K562 (cell line): ENCODE results near the gene ATP1A3. TPM values are rescaled to one million over a fixed set of nuclear protein-coding genes. Genes with fewer than 3 reads are reported as not detected.

ENCODE experiments used
- ATF4 ChIP-seq: fragments of 450-650 bp; formaldehyde crosslinking; IDR thresholded peaks from 2 replicates; pipeline ENCODE4 v1.4.0; 2022; ENCODE audit warnings: mild to moderate bottlenecking, moderate library complexity
- DMBX1 ChIP-seq: fragments of 250-450 bp; sonication (Bioruptor Pico); IDR thresholded peaks from 2 replicates; pipeline ENCODE4 v1.8.0; 2022; ENCODE audit warnings: inconsistent platforms, mild to moderate bottlenecking, moderate library complexity, borderline replicate concordance
- EP400 ChIP-seq: fragments of 450-650 bp; IDR thresholded peaks from 2 replicates; pipeline ENCODE4 v1.6.1; 2017; ENCODE audit warnings: antibody characterized with exemption, mild to moderate bottlenecking, moderate library complexity
- FOXP1 ChIP-seq: sonication (generic); formaldehyde crosslinking; IDR thresholded peaks from 2 replicates; pipeline ENCODE4 v1.8.0; 2022; ENCODE audit warnings: mild to moderate bottlenecking, missing genetic modification reagents
- KAT2B ChIP-seq: IDR thresholded peaks from one replicate; pipeline ENCODE4 v1.6.1; 2012; ENCODE audit warnings: low read depth, mild to moderate bottlenecking, control low read depth, inconsistent platforms, low read length, moderate library complexity
- MAFK ChIP-seq: IDR thresholded peaks from 2 replicates; pipeline ENCODE4 v1.6.1; 2011; ENCODE audit warnings: low read length, improper control_type of control experiment
- MAX ChIP-seq: sonication (generic); formaldehyde crosslinking; IDR thresholded peaks from 2 replicates; pipeline ENCODE4 v1.9.0; 2022; ENCODE audit warnings: mild to moderate bottlenecking, missing genetic modification reagents
- NFYB ChIP-seq: IDR thresholded peaks from 2 replicates; pipeline ENCODE4 v1.6.1; 2011; ENCODE audit warnings: mild to moderate bottlenecking, moderate library complexity; ENCODE audit not compliant: insufficient read length; ENCODE audit errors: extremely low read depth
- POLR3G ChIP-seq: IDR thresholded peaks from 2 replicates; pipeline ENCODE4 v1.6.1; 2011; ENCODE audit not compliant: insufficient read length, insufficient replicate concordance; ENCODE audit errors: extremely low read depth
- POU5F1 ChIP-seq: fragments of 150-350 bp; IDR thresholded peaks from 2 replicates; pipeline ENCODE4 v1.6.1; 2014; ENCODE audit warnings: borderline replicate concordance, low read length, low read depth, mild to moderate bottlenecking; ENCODE audit not compliant: partially characterized antibody
- RFX1 ChIP-seq: fragments of 450-650 bp; IDR thresholded peaks from 2 replicates; pipeline ENCODE4 v1.6.1; 2016; ENCODE audit warnings: mild to moderate bottlenecking, moderate library complexity
- SIN3A ChIP-seq, 2 experiments: fragments of 150-350 bp in 1 of 2; IDR thresholded peaks; 2 replicates each; pipeline ENCODE4 v1.6.1; 2011 to 2016; ENCODE audit warnings: borderline replicate concordance in 2 of 2, low read depth in 2 of 2, low read length in 2 of 2, mild to moderate bottlenecking in 2 of 2, moderate library complexity in 2 of 2; ENCODE audit not compliant: control insufficient read depth in 1 of 2
- ZBTB43 ChIP-seq: sonication (generic); formaldehyde crosslinking; IDR thresholded peaks from 2 replicates; pipeline ENCODE4 v1.8.0; 2023; ENCODE audit warnings: mild to moderate bottlenecking, missing genetic modification reagents
- ZFX ChIP-seq: sonication (generic); formaldehyde crosslinking; IDR thresholded peaks from 2 replicates; pipeline ENCODE4 v1.8.0; 2022; ENCODE audit warnings: mild to moderate bottlenecking, missing genetic modification reagents, moderate library complexity
- ZKSCAN8 ChIP-seq: fragments of 200-800 bp; sonication (Bioruptor generic); IDR thresholded peaks from 2 replicates; pipeline ENCODE4 v1.6.1; 2016; ENCODE audit warnings: missing genetic modification characterization, missing compliant biosample characterization
- ZNF12 ChIP-seq: sonication (generic); formaldehyde crosslinking; IDR thresholded peaks from 2 replicates; pipeline ENCODE4 v1.4.0; 2020; ENCODE audit warnings: mild to moderate bottlenecking, missing genetic modification reagents
- ZNF766 ChIP-seq: fragments of 200-800 bp; sonication (Bioruptor generic); conservative IDR thresholded peaks from 2 replicates; pipeline ENCODE4 v1.6.1; 2016; ENCODE audit warnings: missing genetic modification characterization, missing compliant biosample characterization
- ZNF778 ChIP-seq: fragments of 450-650 bp; formaldehyde crosslinking; IDR thresholded peaks from 2 replicates; pipeline ENCODE4 v1.4.0; 2020; ENCODE audit warnings: mild to moderate bottlenecking, moderate library complexity
- polyA plus RNA-seq, 8 experiments: library from polyadenylated mRNA; depleted of rRNA in 4 of 8; stranded (reverse) in 5 of 8; unstranded in 3 of 8; fragments of >200 nt; fragmentation: Nextera tagmentation in 2 of 8; fragmentation: Illumina TruSeq in 1 of 8; extraction: Ambion mirVana in 2 of 8; extraction: Trizol in 1 of 8; gene quantifications; 2 replicates each; pipeline versions ENCODE4 v1.2.1 to v1.2.3, GENCODE V29; 2011 to 2014; ENCODE audit warnings: inconsistent platforms in 1 of 8, missing spikeins in 1 of 8
- total RNA-seq, 7 experiments: library from RNA; depleted of rRNA in 6 of 7; stranded (reverse); fragments of >200 nt in 6 of 7; fragmentation: Illumina TruSeq in 2 of 7; extraction: Trizol in 2 of 7; gene quantifications; 2 replicates each; pipeline versions ENCODE4 v1.2.1 to v1.2.3, GENCODE V29; 2011 to 2021; ENCODE audit warnings: low replicate concordance in 1 of 7

The ATP1A3 gene
- total and polyA plus RNA-seq, 9 of the 15 experiments (the other 6 are each of a cell fraction or from before 2014, with no cell fraction given) = 0.03 to 1.0 (median 0.17) TPM; not detected in 3

GRCh38 chr19:41997121-41997850, 3.3 kb upstream of the ATP1A3 start (continued):
- TF ChIP-seq MAX (CRISPR knock-in tag) (0 out of 2 replicates have a peak, but pooled peaks have one; percentile 14), KAT2B (no peak), POLR3G (no peak), SIN3A (IDR thresholded peaks at IDR 0.05; ENCODE audit: borderline replicate concordance in 2 of 2, control insufficient read depth in 1 of 2, low read depth in 2 of 2, low read length in 2 of 2) (0 out of 4 replicates have a peak, but pooled peaks of 1 of the 2 experiments have one; percentile 14), NFYB (no peak), ZNF766 (CRISPR knock-in tag) (peak; percentile 62), ATF4 (CRISPR knock-in tag) (no peak), DMBX1 (CRISPR knock-in tag) (no peak), ZNF778 (CRISPR knock-in tag) (no peak), ZKSCAN8 (CRISPR knock-in tag) (no peak), ZFX (no peak), POU5F1 (no peak), RFX1 (no peak), ZNF12 (CRISPR knock-in tag) (no peak), FOXP1 (CRISPR knock-in tag) (no peak), ZBTB43 (no peak), EP400 (no peak), MAFK (no peak)
